ENCODE data around the gene WDFY4. TPM values are rescaled to one million over a fixed set of nuclear protein-coding genes. Genes with fewer than 3 reads are reported as not detected.
A peak's percentile ranks its signal among the peaks of the same experiment; 100 is the strongest.

Gene WDFY4
- total and polyA plus RNA-seq, 9 of the 15 experiments (the other 6 are each of a cell fraction or from before 2014, with no cell fraction given) = 0.01 to 0.02 (median 0.01) TPM; not detected in 6

- TF ChIP-seq ZNF395 (CRISPR knock-in tag; IDR thresholded peaks at IDR 0.05) (no peak), NFRKB (IDR thresholded peaks at IDR 0.05; ENCODE audit: low read depth) (no peak), HINFP (tag; conservative IDR thresholded peaks at IDR 0.05; ENCODE audit: low read depth) (no peak), EHMT2 (IDR thresholded peaks at IDR 0.05) (no peak), SLC30A9 (CRISPR knock-in tag; IDR thresholded peaks at IDR 0.05) (no peak)
Observed at GRCh38 chr10:48973065-48973464, 288.4 kb downstream of the WDFY4 start (continued).

- no peak overlapping the region for H3K4me3 ChIP-seq
- ATAC-seq (no peak), FAIRE-seq (no peak), DNase-seq (ENCODE audit: extremely low read depth in 1 of 4, low spot score in 3 of 4) (no peak)
- no peak overlapping the region for H3K9ac ChIP-seq (ENCODE audit: insufficient read depth in 1 of 2, low read depth in 2 of 2, low read length in 2 of 2)
- CTCF ChIA-PET (ENCODE audit: low intra/inter-chr PET ratio) = no interaction called here
- POLR2A ChIA-PET = interaction anchor here (0.7 to 0.9 kb wide), 2 partner anchors 11 to 545 kb away, joined by 3 read pairs; no protein-coding TSS in a partner anchor
- no peaks in the 10 kb centered on the region for H3K9me1 ChIP-seq (ENCODE audit: control insufficient read depth, insufficient read depth, low read length)
- H3K27ac ChIP-seq (ENCODE audit: extremely low read depth, low read depth, low read length) = no peak overlapping the region
- in situ Hi-C loops (cut with MboI) (loop anchor here (5.0 kb wide), 1 partner anchor 543 kb away; no protein-coding TSS in a partner anchor), intact Hi-C loops (cut with micrococcal nuclease) (no loop called here)
- WGBS (ENCODE audit: insufficient coverage, low coverage, missing lambda C conversion rate) = 2% methylated on average over 12 of the region's 12 CpGs
- H4K20me1 ChIP-seq (replicated peaks; ENCODE audit: control insufficient read depth, insufficient read depth, low read length) = 0 out of 2 replicates have a peak, but pooled peaks cover 4% of the 10 kb centered on the region
- H3K79me2 ChIP-seq (ENCODE audit: control insufficient read depth, insufficient read depth, low read length) = no peaks in the 10 kb centered on the region
- H3K9me3 ChIP-seq (replicated peaks; ENCODE audit: control insufficient read depth, insufficient read depth, low read depth, low read length) = no peaks in the 10 kb centered on the region
- H2AFZ ChIP-seq (ENCODE audit: low read depth, low read length) = no peak overlapping the region
- TF ChIP-seq MEIS2 (IDR thresholded peaks at IDR 0.05; ENCODE audit: partially characterized antibody) = no peak
- no peak for TF ChIP-seq MBD1 (CRISPR knock-in tag; IDR thresholded peaks at IDR 0.05)
- no peak for TF ChIP-seq MCM5 (IDR thresholded peaks at IDR 0.05; ENCODE audit: low read depth)
- peak; percentile 48 for TF ChIP-seq BHLHE40 (IDR thresholded peaks at IDR 0.05; ENCODE audit: low read length)
- peak; percentile 58 for TF ChIP-seq USF1 (CRISPR knock-in tag; IDR thresholded peaks at IDR 0.05)
- peak; percentile 15 for TF ChIP-seq TFE3 (CRISPR knock-in tag; IDR thresholded peaks at IDR 0.05)
- peak; percentile 51 for TF ChIP-seq USF2 (CRISPR knock-in tag; IDR thresholded peaks at IDR 0.05)
- H3K4me2 ChIP-seq (ENCODE audit: insufficient read depth, low read length) = no peak overlapping the region
- no peaks in the 10 kb centered on the region for H3K4me1 ChIP-seq (replicated peaks in 1 of 2; ENCODE audit: control insufficient read depth in 2 of 2, insufficient read depth in 2 of 2, low read length in 2 of 2)
- peaks cover 4 to 28% of the 10 kb centered on the region in 2 experiments for H3K27me3 ChIP-seq (ENCODE audit: control insufficient read depth in 2 of 2, insufficient read depth in 2 of 2, low read length in 2 of 2)
- no peaks in the 10 kb centered on the region for H3K36me3 ChIP-seq (ENCODE audit: control insufficient read depth, insufficient read depth, low read length)
- no TSS peak for BruUV-seq (replicated peaks)
Observed at GRCh38 chr10:48974510-48975156, 290.0 kb downstream of the WDFY4 start.
